NCI-H1105 treated with DMSO at 0.1 percent for 48 hours (cell line): Measurements from ENCODE around the gene CD28.
"Not testable (repeated sequence)": the region's sequence is repeated elsewhere in the genome, so short reads cannot be mapped to it uniquely, and the experiment has no call there.

ENCODE experiments used
- DNase-seq: peaks from one replicate; lab custom pipeline; 2025; lab: John Stamatoyannopoulos, UW

Gene CD28

GRCh38 chr2:203748331-203749126, 42.1 kb downstream of the CD28 start:
- DNase-seq, result no peak

GRCh38 chr2:203750346-203751068, 44.1 kb downstream of the CD28 start:
- no peak for DNase-seq

- no peak for DNase-seq
Observed at GRCh38 chr2:203751685-203752271, 45.3 kb downstream of the CD28 start.

GRCh38 chr2:203756161-203756560, 49.7 kb downstream of the CD28 start:
- no peak for DNase-seq

- no peak for DNase-seq
Observed at GRCh38 chr2:203758841-203759689, 52.6 kb downstream of the CD28 start.

- no peak for DNase-seq
Observed at GRCh38 chr2:203759690-203760365, 53.4 kb downstream of the CD28 start.

- no peak for DNase-seq
Observed at GRCh38 chr2:203761121-203761520, 54.7 kb downstream of the CD28 start.

GRCh38 chr2:203763241-203763937, 57.0 kb downstream of the CD28 start:
- DNase-seq, result no peak

- DNase-seq, result no peak
Observed at GRCh38 chr2:203763938-203764664, 57.7 kb downstream of the CD28 start.

GRCh38 chr2:203772456-203773165, 66.2 kb downstream of the CD28 start:
- no peak for DNase-seq

- no peak for DNase-seq
Observed at GRCh38 chr2:203774760-203775159, 68.3 kb downstream of the CD28 start.

GRCh38 chr2:203775684-203776083, 69.2 kb downstream of the CD28 start:
- no peak for DNase-seq

- no peak for DNase-seq
Observed at GRCh38 chr2:203777030-203777429, 70.6 kb downstream of the CD28 start.

- DNase-seq, result not testable (repeated sequence)
Observed at GRCh38 chr2:203779477-203780073, 73.1 kb downstream of the CD28 start.

GRCh38 chr2:203780231-203780630, 73.8 kb downstream of the CD28 start:
- no peak for DNase-seq

- DNase-seq, result no peak
Observed at GRCh38 chr2:203781151-203781550, 74.7 kb downstream of the CD28 start.

- peak; percentile 47 for DNase-seq
Observed at GRCh38 chr2:203782262-203782976, 76.0 kb downstream of the CD28 start.

- no peak for DNase-seq
Observed at GRCh38 chr2:203783496-203784203, 77.2 kb downstream of the CD28 start.
